GM23338 (cell line): ENCODE measurements around the gene SEPTIN8.

ENCODE experiments used
- CREB1 ChIP-seq: fragments of 250-450 bp; sonication (Bioruptor Pico); IDR thresholded peaks from 2 replicates; pipeline ENCODE4 v1.5.0; 2020; ENCODE audit warnings: low read depth, mild to moderate bottlenecking, moderate library complexity
- EZH2 ChIP-seq: fragments of 200-600 bp; sonication (generic); IDR thresholded peaks from one replicate; pipeline ENCODE4 v1.8.0; 2017; ENCODE audit warnings: antibody characterized with exemption, mild to moderate bottlenecking, low read depth; ENCODE audit not compliant: unreplicated experiment
- EZH2phosphoT487 ChIP-seq: fragments of 200-600 bp; sonication (generic); IDR thresholded peaks from one replicate; pipeline ENCODE4 v1.8.1; 2018; ENCODE audit warnings: antibody characterized with exemption; ENCODE audit not compliant: unreplicated experiment
- POLR2AphosphoS5 ChIP-seq: IDR thresholded peaks from 2 replicates; pipeline ENCODE4 v1.6.1; 2016; ENCODE audit warnings: antibody characterized with exemption, low read depth
- REST ChIP-seq: IDR thresholded peaks from one replicate; pipeline ENCODE4 v1.6.1; 2018; ENCODE audit warnings: antibody characterized with exemption; ENCODE audit not compliant: unreplicated experiment
- ZNF331 ChIP-seq: fragments of 250-450 bp; sonication (Bioruptor Pico); IDR thresholded peaks from 2 replicates; pipeline ENCODE4 v1.5.0; 2020; ENCODE audit warnings: low read depth, mild to moderate bottlenecking, moderate library complexity
- TF ChIP-seq, protein P1 (sequence below), 2 experiments: fragments of 200-600 bp in 1 of 2; sonication (generic) in 1 of 2; conservative IDR thresholded peaks; 2 replicates each; pipeline versions ENCODE4 v1.5.1 to v1.6.1; 2016 to 2017; ENCODE audit warnings: antibody characterized with exemption in 2 of 2, low read depth in 2 of 2, mild to moderate bottlenecking in 2 of 2, moderate library complexity in 1 of 2

DNA sequence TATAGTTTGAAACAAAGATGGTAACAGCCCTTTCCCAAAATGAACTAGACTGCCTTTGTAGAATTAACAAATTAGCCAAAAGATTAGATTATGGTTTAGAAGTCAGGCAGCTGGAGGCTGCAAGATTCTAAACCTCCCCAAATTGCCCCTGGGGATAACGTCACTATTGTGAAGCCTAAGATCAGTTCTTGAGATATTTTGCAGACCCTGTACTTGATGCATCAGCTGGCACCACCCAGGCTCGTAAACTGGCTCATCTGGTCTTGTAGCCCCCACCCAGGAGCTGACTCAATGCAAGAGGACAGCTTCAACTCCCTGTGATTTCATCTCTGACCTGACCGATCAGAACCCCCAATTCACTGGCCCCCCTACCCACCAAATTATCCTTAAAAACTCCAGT is 31.8 kb upstream of the SEPTIN8 start:
- TF ChIP-seq EZH2 = no peak
- TF ChIP-seq, protein P1, sequence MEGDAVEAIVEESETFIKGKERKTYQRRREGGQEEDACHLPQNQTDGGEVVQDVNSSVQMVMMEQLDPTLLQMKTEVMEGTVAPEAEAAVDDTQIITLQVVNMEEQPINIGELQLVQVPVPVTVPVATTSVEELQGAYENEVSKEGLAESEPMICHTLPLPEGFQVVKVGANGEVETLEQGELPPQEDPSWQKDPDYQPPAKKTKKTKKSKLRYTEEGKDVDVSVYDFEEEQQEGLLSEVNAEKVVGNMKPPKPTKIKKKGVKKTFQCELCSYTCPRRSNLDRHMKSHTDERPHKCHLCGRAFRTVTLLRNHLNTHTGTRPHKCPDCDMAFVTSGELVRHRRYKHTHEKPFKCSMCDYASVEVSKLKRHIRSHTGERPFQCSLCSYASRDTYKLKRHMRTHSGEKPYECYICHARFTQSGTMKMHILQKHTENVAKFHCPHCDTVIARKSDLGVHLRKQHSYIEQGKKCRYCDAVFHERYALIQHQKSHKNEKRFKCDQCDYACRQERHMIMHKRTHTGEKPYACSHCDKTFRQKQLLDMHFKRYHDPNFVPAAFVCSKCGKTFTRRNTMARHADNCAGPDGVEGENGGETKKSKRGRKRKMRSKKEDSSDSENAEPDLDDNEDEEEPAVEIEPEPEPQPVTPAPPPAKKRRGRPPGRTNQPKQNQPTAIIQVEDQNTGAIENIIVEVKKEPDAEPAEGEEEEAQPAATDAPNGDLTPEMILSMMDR (conservative IDR thresholded peaks at IDR 0.05; ENCODE audit: low read depth in 2 of 2) = no peak
- no peak for TF ChIP-seq EZH2phosphoT487
- TF ChIP-seq REST = no peak
- no peak for TF ChIP-seq CREB1 (CRISPR knock-in tag)
- TF ChIP-seq ZNF331 = no peak
- no peak for TF ChIP-seq POLR2AphosphoS5
